Measurements from ENCODE around the gene MTFP1. TPM values are rescaled to one million over a fixed set of nuclear protein-coding genes. Genes with fewer than 3 reads are reported as not detected.

The MTFP1 gene
- total and polyA plus RNA-seq, 9 of the 15 experiments (the other 6 are each of a cell fraction or from before 2014, with no cell fraction given), result 10.7 to 52.0 (median 30.1) TPM

DNA sequence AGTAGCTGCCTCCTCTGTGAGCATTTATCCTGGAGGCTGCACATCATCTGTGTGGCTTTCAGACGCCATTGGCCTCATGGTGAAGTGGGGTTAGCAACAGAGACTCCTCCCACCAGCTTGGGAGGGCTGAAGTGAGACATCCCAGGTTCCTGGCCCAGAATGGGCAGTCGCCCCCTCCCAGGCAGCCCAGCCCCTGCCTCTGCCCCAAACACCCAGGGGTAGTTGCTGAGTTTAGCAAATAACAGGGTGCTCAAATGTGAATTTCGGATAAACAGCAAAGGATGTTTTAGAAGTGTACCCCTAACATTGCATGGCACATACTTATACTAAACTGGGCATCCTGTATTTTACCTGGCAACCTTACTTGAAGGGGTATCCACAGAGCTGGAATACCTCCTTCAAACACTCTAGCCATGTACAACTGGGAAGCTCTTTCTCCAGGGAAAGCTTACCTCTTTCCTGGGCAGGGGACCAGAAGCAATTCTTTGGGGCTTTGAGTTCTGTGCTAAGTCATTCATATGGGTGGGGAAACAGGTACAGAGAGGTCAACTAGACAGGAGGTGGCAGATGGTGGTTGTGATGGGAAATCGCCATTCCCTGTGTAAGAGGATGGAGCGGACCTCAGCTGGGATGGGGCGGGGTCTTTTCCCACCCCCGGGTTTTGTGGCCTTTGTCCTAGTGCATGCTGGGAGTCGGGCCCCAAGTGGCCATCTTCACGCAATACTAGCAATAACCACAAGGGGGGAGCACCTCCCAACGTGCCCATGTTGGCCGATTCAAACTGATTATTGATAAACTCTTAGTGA, 19.3 kb downstream of the MTFP1 start (continued):
- no peak for TF ChIP-seq HSF4 (CRISPR knock-in tag; IDR thresholded peaks at IDR 0.05; ENCODE audit: borderline replicate concordance)
- no peak for TF ChIP-seq KAT2B (IDR thresholded peaks at IDR 0.05; ENCODE audit: low read depth, low read length)
- TF ChIP-seq, protein P1, sequence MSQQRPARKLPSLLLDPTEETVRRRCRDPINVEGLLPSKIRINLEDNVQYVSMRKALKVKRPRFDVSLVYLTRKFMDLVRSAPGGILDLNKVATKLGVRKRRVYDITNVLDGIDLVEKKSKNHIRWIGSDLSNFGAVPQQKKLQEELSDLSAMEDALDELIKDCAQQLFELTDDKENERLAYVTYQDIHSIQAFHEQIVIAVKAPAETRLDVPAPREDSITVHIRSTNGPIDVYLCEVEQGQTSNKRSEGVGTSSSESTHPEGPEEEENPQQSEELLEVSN (IDR thresholded peaks at IDR 0.05; ENCODE audit: borderline replicate concordance in 1 of 2, extremely low read depth in 1 of 2, insufficient read depth in 1 of 2, insufficient read length in 1 of 2, low read depth in 1 of 2, low read length in 1 of 2, poor library complexity in 1 of 2, severe bottlenecking in 1 of 2), result no peak
- no peak for TF ChIP-seq FOXP1 (CRISPR knock-in tag; IDR thresholded peaks at IDR 0.05)
- no peak for TF ChIP-seq TAF1 (IDR thresholded peaks at IDR 0.05; ENCODE audit: control insufficient read depth, extremely low read depth, insufficient read depth, low read length, severe bottlenecking)
- TF ChIP-seq TBL1XR1 (IDR thresholded peaks at IDR 0.05; ENCODE audit: low read length in 2 of 2), result no peak
- TF ChIP-seq ZNF436 (CRISPR knock-in tag; IDR thresholded peaks at IDR 0.05), result peak; percentile 54; the same call in 1 of the 2 replicates
- TF ChIP-seq, protein P2, sequence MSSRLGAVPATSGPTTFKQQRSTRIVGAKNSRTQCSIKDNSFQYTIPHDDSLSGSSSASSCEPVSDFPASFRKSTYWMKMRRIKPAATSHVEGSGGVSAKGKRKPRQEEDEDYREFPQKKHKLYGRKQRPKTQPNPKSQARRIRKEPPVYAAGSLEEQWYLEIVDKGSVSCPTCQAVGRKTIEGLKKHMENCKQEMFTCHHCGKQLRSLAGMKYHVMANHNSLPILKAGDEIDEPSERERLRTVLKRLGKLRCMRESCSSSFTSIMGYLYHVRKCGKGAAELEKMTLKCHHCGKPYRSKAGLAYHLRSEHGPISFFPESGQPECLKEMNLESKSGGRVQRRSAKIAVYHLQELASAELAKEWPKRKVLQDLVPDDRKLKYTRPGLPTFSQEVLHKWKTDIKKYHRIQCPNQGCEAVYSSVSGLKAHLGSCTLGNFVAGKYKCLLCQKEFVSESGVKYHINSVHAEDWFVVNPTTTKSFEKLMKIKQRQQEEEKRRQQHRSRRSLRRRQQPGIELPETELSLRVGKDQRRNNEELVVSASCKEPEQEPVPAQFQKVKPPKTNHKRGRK (tag; IDR thresholded peaks at IDR 0.05), result no peak
- 0 out of 2 replicates have a peak, but pooled peaks have one; percentile 53 for TF ChIP-seq ERF (CRISPR knock-in tag; IDR thresholded peaks at IDR 0.05)
- TF ChIP-seq ZNF707 (CRISPR knock-in tag; conservative IDR thresholded peaks at IDR 0.05), result no peak
- no peak for TF ChIP-seq ETV5 (CRISPR knock-in tag; IDR thresholded peaks at IDR 0.05; ENCODE audit: low read depth)
- TF ChIP-seq KLF10 (CRISPR knock-in tag; IDR thresholded peaks at IDR 0.05), result no peak
- no peak for TF ChIP-seq ZBTB8A (IDR thresholded peaks at IDR 0.05; ENCODE audit: partially characterized antibody)
- TF ChIP-seq KDM2B (CRISPR knock-in tag; IDR thresholded peaks at IDR 0.05), result no peak
- 0 out of 2 replicates have a peak, but pooled peaks have one; percentile 21 for TF ChIP-seq DIDO1 (tag; IDR thresholded peaks at IDR 0.05; ENCODE audit: low read depth)
- TF ChIP-seq CBFB (CRISPR knock-in tag; IDR thresholded peaks at IDR 0.05), result no peak
- no peak for TF ChIP-seq TAF15 (IDR thresholded peaks at IDR 0.05; ENCODE audit: low read depth, low read length)
- TF ChIP-seq, protein P3, sequence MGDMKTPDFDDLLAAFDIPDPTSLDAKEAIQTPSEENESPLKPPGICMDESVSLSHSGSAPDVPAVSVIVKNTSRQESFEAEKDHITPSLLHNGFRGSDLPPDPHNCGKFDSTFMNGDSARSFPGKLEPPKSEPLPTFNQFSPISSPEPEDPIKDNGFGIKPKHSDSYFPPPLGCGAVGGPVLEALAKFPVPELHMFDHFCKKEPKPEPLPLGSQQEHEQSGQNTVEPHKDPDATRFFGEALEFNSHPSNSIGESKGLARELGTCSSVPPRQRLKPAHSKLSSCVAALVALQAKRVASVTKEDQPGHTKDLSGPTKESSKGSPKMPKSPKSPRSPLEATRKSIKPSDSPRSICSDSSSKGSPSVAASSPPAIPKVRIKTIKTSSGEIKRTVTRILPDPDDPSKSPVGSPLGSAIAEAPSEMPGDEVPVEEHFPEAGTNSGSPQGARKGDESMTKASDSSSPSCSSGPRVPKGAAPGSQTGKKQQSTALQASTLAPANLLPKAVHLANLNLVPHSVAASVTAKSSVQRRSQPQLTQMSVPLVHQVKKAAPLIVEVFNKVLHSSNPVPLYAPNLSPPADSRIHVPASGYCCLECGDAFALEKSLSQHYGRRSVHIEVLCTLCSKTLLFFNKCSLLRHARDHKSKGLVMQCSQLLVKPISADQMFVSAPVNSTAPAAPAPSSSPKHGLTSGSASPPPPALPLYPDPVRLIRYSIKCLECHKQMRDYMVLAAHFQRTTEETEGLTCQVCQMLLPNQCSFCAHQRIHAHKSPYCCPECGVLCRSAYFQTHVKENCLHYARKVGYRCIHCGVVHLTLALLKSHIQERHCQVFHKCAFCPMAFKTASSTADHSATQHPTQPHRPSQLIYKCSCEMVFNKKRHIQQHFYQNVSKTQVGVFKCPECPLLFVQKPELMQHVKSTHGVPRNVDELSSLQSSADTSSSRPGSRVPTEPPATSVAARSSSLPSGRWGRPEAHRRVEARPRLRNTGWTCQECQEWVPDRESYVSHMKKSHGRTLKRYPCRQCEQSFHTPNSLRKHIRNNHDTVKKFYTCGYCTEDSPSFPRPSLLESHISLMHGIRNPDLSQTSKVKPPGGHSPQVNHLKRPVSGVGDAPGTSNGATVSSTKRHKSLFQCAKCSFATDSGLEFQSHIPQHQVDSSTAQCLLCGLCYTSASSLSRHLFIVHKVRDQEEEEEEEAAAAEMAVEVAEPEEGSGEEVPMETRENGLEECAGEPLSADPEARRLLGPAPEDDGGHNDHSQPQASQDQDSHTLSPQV (IDR thresholded peaks at IDR 0.05), result peak; percentile 32; the same call in 1 of the 2 replicates
- no peak for TF ChIP-seq MEIS2 (IDR thresholded peaks at IDR 0.05; ENCODE audit: partially characterized antibody)
- no peak for TF ChIP-seq DACH1 (IDR thresholded peaks at IDR 0.05; ENCODE audit: partially characterized antibody)
- no peak for TF ChIP-seq HDAC6 (IDR thresholded peaks at IDR 0.05; ENCODE audit: low read depth, low read length)
